Adrenal gland (tissue), 5 donors: ENCODE measurements around the gene MDC1.
"Not testable (repeated sequence)": the region's sequence is repeated elsewhere in the genome, so short reads cannot be mapped to it uniquely, and the experiment has no call there.

Experiments used
- POLR2A ChIP-seq, 2 donors: fragments of 450-650 bp; IDR thresholded peaks; one replicate each; pipeline ENCODE4 v1.6.1; 2017; ENCODE audit warnings: antibody characterized with exemption in 2 of 2, mild to moderate bottlenecking in 2 of 2, moderate library complexity in 1 of 2
- TF ChIP-seq, protein P1 (sequence below), 6 experiments: fragments of 450-650 bp in 4 of 6; fragments of 200-600 bp in 2 of 6; sonication (generic) in 1 of 6; IDR thresholded peaks; 1 replicate in 5 of 6; 2 replicates in 1 of 6; pipeline versions ENCODE4 v1.5.1 to v1.8.0; 2016 to 2021; ENCODE audit warnings: antibody characterized with exemption in 6 of 6, mild to moderate bottlenecking in 2 of 6, moderate library complexity in 1 of 6
- donor health status: DM: no; HTN: no; CAD: no.

DNA sequence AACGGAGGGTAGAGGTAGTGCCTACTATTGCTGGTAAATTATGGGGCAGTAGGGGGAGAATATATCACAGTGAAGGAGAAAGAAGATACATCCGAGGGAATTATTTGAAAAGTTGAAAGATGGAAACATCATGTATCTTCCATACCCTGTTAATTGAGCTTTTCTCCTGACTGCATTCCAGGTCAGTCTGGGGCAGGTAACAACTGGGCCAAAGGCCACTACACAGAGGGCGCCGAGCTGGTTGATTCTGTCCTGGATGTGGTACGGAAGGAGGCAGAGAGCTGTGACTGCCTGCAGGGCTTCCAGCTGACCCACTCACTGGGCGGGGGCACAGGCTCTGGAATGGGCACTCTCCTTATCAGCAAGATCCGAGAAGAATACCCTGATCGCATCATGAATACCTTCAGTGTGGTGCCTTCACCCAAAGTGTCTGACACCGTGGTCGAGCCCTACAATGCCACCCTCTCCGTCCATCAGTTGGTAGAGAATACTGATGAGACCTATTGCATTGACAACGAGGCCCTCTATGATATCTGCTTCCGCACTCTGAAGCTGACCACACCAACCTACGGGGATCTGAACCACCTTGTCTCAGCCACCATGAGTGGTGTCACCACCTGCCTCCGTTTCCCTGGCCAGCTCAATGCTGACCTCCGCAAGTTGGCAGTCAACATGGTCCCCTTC is 6.2 kb upstream of the MDC1 start:
- TF ChIP-seq, protein P1, sequence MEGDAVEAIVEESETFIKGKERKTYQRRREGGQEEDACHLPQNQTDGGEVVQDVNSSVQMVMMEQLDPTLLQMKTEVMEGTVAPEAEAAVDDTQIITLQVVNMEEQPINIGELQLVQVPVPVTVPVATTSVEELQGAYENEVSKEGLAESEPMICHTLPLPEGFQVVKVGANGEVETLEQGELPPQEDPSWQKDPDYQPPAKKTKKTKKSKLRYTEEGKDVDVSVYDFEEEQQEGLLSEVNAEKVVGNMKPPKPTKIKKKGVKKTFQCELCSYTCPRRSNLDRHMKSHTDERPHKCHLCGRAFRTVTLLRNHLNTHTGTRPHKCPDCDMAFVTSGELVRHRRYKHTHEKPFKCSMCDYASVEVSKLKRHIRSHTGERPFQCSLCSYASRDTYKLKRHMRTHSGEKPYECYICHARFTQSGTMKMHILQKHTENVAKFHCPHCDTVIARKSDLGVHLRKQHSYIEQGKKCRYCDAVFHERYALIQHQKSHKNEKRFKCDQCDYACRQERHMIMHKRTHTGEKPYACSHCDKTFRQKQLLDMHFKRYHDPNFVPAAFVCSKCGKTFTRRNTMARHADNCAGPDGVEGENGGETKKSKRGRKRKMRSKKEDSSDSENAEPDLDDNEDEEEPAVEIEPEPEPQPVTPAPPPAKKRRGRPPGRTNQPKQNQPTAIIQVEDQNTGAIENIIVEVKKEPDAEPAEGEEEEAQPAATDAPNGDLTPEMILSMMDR (IDR thresholded peaks at IDR 0.05) = not testable (repeated sequence)
- TF ChIP-seq POLR2A (IDR thresholded peaks at IDR 0.05) = not testable (repeated sequence)
